OCI-LY7 (cell line): ENCODE results near the gene AUTS2. TPM values are rescaled to one million over a fixed set of nuclear protein-coding genes. Genes with fewer than 3 reads are reported as not detected.

Experiments used
- BruUV-seq: library from RNA; stranded (reverse); fragments of 400-500 nt; replicated peaks from 2 replicates; lab custom pipeline; 2021; lab: Mats Ljungman, UMichigan
- CTCF ChIA-PET: fragments of 300-600 bp; sonication (Branson Sonifier 250); formaldehyde crosslinking; loops from one replicate; lab custom pipeline; 2022; ENCODE audit warnings: antibody characterized with exemption; ENCODE audit not compliant: unreplicated experiment; lab: Charles Lee
- POLR2A ChIA-PET: fragments of 300-600 bp; sonication (Branson Sonifier 250); formaldehyde crosslinking; loops from one replicate; lab custom pipeline; 2022; ENCODE audit warnings: antibody characterized with exemption; lab: Charles Lee
- DNase-seq: peaks from one replicate; pipeline ENCODE4 v3.0.0-alpha.2; 2015; ENCODE audit warnings: low spot score
- H2AFZ ChIP-seq: fragments of 200-600 bp; sonication (generic), shearing (Covaris generic); 2 replicates; pipeline ENCODE4 v1.6.1; 2014; ENCODE audit warnings: mild to moderate bottlenecking, antibody characterized with exemption, low read length, moderate library complexity
- H3K27ac ChIP-seq: fragments of 200-600 bp; sonication (generic); 2 replicates; pipeline ENCODE4 v1.5.1; 2014; ENCODE audit warnings: mixed run types, low read depth, mild to moderate bottlenecking, moderate library complexity, low read length, inconsistent platforms; ENCODE audit not compliant: poor library complexity, severe bottlenecking
- H3K36me3 ChIP-seq: fragments of 200-600 bp; sonication (generic); 2 replicates; pipeline ENCODE4 v1.6.1; 2014; ENCODE audit warnings: mild to moderate bottlenecking, antibody characterized with exemption, low read length, moderate library complexity, mixed read lengths; ENCODE audit not compliant: insufficient read depth
- H3K4me1 ChIP-seq: fragments of 200-600 bp; sonication (generic); 2 replicates; pipeline ENCODE4 v1.5.1; 2014; ENCODE audit warnings: mild to moderate bottlenecking, low read length; ENCODE audit not compliant: insufficient read depth, poor library complexity, severe bottlenecking
- H3K4me2 ChIP-seq: fragments of 200-600 bp; sonication (generic); 2 replicates; pipeline ENCODE4 v1.6.1; 2014; ENCODE audit warnings: mild to moderate bottlenecking, low read length
- H3K4me3 ChIP-seq: fragments of 200-600 bp; sonication (generic); 2 replicates; pipeline ENCODE4 v1.5.1; 2014; ENCODE audit warnings: mild to moderate bottlenecking, low read depth, low read length; ENCODE audit not compliant: poor library complexity, severe bottlenecking
- H3K79me2 ChIP-seq: fragments of 200-600 bp; sonication (generic); 2 replicates; pipeline ENCODE4 v1.6.1; 2016; ENCODE audit warnings: low read depth, mild to moderate bottlenecking, low read length, moderate library complexity, mixed read lengths; ENCODE audit not compliant: insufficient read depth
- H3K9me2 ChIP-seq: fragments of 200-600 bp; sonication (generic); 2 replicates; pipeline ENCODE4 v1.6.1; 2016; ENCODE audit warnings: mild to moderate bottlenecking, low read length, mixed read lengths; ENCODE audit not compliant: insufficient read depth
- H3K9me3 ChIP-seq: fragments of 200-600 bp; sonication (generic); 2 replicates; pipeline ENCODE4 v1.6.1; 2014; ENCODE audit warnings: mild to moderate bottlenecking, mixed run types, low read length, mixed read lengths
- H4K20me1 ChIP-seq: fragments of 200-600 bp; sonication (generic); 2 replicates; pipeline ENCODE4 v1.6.1; 2014; ENCODE audit warnings: mild to moderate bottlenecking, antibody characterized with exemption, low read length, moderate library complexity, mixed read lengths; ENCODE audit not compliant: insufficient read depth
- CTCF ChIP-seq: fragments of 200-600 bp; sonication (generic); conservative IDR thresholded peaks from 2 replicates; pipeline ENCODE4 v1.5.1; 2014; ENCODE audit warnings: mild to moderate bottlenecking, antibody characterized with exemption, low read length, moderate library complexity, mixed read lengths
- EZH2phosphoT487 ChIP-seq: fragments of 200-600 bp; sonication (generic); IDR thresholded peaks from 2 replicates; pipeline ENCODE4 v1.6.1; 2018; ENCODE audit warnings: low read depth, borderline replicate concordance, mild to moderate bottlenecking, mixed run types, antibody characterized with exemption, low read length, moderate library complexity, mixed read lengths
- intact Hi-C: fragments of 100-400 bp; cut with micrococcal nuclease; formaldehyde crosslinking; loops from one replicate; pipeline ENCODE4 v1.10.0; 2022; ENCODE audit not compliant: unreplicated experiment
- total RNA-seq, 2 experiments: library from RNA; depleted of rRNA in 1 of 2; stranded (reverse); fragments of >200 nt in 1 of 2; shearing (Covaris generic) in 1 of 2; gene quantifications; 2 replicates each; pipeline ENCODE4 v1.2.3, GENCODE V29; 2014 to 2022

Gene AUTS2
- total RNA-seq, 2 experiments from 2014 or later, result 37.9 to 78.5 TPM

DNA sequence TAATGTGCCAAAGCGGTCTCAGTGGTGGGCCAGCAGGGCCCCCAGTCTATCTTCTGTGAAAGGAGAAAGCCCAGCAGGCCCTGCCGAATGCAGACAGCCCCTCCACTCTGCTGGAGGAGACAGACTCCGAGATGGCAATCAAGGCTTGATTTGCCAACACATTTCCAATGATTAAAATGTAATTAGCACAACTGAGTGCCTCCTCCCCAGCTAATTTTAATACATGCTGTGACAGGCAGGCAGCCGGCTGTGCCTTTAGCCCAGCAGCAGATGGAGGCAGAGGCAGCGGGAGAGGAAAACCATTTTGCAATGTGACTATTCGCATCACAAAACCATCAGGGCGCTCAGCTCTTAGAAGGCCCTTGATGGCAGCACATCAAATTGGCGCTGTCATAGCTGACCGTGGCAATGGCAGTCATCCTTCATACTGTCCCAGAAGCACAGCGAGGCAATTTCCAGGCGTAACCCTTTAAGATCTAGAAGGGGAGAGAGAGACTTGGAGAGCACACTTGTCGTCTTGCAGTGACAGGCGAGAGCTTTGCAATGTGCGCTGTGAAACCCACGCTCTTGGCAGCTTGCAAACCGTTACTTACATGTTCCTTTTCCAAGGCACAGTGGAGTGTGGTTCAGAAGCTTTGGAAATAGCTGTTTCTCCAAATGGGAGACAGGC is 818.8 kb downstream of the AUTS2 start:
- Histone ChIP-seq H3K9me3 (no peaks in the 10 kb centered on the region), H3K4me1 (peaks cover 70% of the 10 kb centered on the region), H3K79me2 (no peaks in the 10 kb centered on the region), H4K20me1 (no peaks in the 10 kb centered on the region), H3K4me2 (peak overlapping the region; percentile 55), H3K4me3 (peak overlapping the region; percentile 6), H2AFZ (peak overlapping the region; percentile 66; the same call in 1 of the 2 replicates), H3K9me2 (no peaks in the 10 kb centered on the region), H3K27ac (peak overlapping the region; percentile 36), H3K36me3 (no peaks in the 10 kb centered on the region)
- no TSS peak for BruUV-seq
- TF ChIP-seq EZH2phosphoT487 (no peak), CTCF (peak; percentile 48)
- ChIA-PET CTCF (interaction anchor here (1.1 to 1.5 kb wide), 2 partner anchors 9 to 10 kb away, joined by 4 read pairs; no protein-coding TSS in a partner anchor), POLR2A (interaction anchor here (0.7 to 8.2 kb wide), 5 partner anchors 9 to 389 kb away, joined by 3 to 56 read pairs (median 8); no protein-coding TSS in a partner anchor)
- intact Hi-C loops, result no loop called here
- DNase-seq, result peak; percentile 54

- Histone ChIP-seq H3K9me2 (no peaks in the 10 kb centered on the region), H3K79me2 (no peaks in the 10 kb centered on the region), H4K20me1 (no peaks in the 10 kb centered on the region), H3K9me3 (no peaks in the 10 kb centered on the region), H3K36me3 (no peaks in the 10 kb centered on the region), H3K27ac (no peak overlapping the region), H2AFZ (no peak overlapping the region), H3K4me3 (no peak overlapping the region), H3K4me2 (peak overlapping the region; percentile 39), H3K4me1 (peaks cover 80% of the 10 kb centered on the region)
- ChIA-PET CTCF (no interaction called here), POLR2A (interaction anchor here (0.5 to 1.1 kb wide), 5 partner anchors 10 to 75 kb away, joined by 3 to 9 read pairs (median 3); no protein-coding TSS in a partner anchor)
- intact Hi-C loops, result loop anchor here (10.0 kb wide), 2 partner anchors 225 to 465 kb away; no protein-coding TSS in a partner anchor
- no TSS peak for BruUV-seq
- TF ChIP-seq EZH2phosphoT487 (no peak), CTCF (no peak)
- no peak for DNase-seq
Measured at GRCh38 chr7:70419526-70420380, 821.5 kb downstream of the AUTS2 start.
